Kasumi-1 (cell line): ENCODE results near the gene ADGRG1.

Experiments used
- DNase-seq, 2 experiments: peaks; one replicate each; lab custom pipeline; 2025; lab: John Stamatoyannopoulos, UW

The ADGRG1 gene

DNA sequence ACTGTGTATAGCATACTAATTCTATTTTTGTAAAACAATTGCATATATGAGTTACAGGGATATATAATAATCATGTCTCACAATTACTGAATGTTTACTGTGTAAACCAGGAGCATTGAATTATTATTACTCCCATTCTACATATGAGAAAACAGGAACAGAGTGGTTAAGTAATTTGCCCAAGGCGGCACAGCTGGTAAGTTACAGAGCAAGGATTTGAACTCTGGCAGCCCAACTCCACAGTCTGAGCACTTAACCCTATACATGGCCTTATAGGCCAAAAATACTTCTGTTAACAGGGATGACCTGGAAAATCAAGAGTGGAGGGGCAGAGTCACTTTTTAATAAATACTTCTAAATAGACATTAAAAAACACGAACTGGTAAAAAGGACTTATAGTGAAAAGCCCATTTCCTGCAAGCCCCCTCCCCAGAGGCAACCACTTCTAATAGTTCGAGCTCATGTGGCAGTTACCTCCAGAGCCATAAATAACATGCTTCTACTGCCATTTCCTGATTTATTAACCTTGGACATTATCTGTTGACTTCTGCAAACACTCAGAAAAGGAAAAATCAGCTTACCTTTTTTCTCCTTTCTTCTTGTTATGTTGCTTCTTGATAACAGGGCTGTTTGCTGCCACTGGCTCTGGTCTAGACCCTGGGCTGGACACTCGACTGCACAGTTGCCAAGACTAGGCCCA is 22.1 kb upstream of the ADGRG1 start:
- DNase-seq, result no peak

GRCh38 chr16:57606847-57607501 is 21.5 kb upstream of the ADGRG1 start:
- DNase-seq, result no peak

- DNase-seq, result no peak
Observed at GRCh38 chr16:57607676-57608461, 20.6 kb upstream of the ADGRG1 start.

DNA sequence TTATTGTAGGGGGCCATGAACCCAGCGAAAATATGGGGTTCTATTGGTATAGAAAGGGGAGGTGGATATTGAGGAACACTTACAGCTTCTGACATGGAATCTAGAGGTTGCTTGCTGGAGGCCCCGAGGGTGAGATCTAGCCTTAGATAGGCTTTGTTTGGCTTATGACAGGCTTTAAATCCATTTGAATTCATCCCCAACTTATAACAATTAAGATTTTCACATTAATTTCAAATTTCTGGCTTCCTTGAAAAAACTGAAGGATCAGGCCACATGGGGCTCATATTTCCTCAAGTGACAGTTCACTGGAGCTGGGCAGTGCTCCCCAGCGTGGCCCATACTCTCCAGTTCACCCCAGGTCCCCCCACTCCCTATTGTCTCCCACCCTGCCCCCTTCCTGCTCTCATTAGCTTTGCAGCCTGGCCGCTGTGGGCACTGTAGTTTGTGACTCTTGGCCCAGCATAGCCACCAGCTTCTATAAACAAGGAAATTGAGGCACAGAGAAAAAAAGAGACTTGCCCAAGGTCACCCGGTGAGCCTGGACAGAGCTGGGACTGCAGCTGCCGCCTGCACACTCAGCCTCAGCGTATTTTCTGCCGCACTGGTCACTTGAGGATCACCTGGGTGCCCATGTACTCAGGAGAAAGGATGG is 19.8 kb upstream of the ADGRG1 start:
- DNase-seq, result no peak

DNA sequence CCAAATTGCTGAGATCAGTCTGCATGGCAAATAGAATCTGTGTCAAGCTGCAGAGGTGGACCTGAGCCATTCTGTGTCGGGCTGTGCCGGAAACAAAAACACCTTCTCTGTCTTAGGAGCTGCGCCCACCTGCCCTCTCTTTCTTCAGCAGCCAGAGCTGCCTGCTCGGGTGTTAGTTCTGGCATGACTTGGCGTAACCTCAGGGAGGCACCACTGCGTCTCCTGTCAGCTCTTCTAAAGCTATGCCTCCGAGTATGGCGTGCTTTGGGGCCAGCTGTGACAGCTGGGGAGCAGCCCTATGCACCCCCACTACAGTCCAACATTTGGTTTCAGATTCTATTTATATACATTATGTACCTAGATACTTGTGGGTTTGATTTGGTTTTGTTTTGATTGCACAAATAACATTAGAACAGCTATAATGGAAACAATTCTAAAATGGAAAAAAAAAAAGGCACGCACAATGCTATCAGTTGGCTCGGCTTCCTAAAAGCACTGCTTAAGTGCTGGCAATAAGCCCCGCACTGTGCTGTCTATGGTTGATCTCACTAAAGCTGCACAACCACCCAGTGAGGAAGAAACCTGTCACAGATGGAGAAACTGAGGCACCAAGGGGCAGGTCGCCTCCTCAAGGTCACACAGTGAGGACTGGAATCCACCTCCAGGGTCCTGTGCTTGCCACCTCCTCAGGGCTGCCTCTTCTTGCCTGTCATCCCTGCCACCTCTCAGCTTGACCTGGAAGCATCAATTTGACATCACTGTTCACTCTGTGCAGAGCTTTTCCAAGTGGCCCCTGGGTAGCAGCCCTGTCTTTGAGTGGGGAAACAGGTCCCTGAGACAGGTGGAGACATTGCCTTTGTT is 18.7 kb upstream of the ADGRG1 start:
- no peak for DNase-seq

GRCh38 chr16:57610611-57611010 is 17.8 kb upstream of the ADGRG1 start:
- DNase-seq, result no peak

DNA sequence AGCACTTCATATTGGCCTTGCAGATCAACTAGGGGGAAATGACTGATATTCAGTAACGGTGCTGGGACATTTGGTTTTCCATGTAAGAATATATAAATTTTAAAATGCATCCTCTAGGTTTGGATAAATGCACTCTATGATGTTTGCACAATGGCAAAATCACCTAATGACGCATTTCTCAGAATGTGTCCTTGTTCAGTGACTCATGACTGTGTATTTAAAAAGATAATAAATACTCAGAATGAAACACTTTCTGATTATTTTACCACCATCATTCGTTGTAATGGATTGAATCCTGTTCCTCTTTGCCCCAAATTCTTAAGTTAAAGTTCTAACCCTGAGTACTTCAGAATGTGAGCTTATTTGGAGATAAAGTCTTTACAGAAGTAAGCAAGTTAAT is 17.2 kb upstream of the ADGRG1 start:
- no peak for DNase-seq

GRCh38 chr16:57611706-57612105 is 16.7 kb upstream of the ADGRG1 start:
- no peak for DNase-seq

DNA sequence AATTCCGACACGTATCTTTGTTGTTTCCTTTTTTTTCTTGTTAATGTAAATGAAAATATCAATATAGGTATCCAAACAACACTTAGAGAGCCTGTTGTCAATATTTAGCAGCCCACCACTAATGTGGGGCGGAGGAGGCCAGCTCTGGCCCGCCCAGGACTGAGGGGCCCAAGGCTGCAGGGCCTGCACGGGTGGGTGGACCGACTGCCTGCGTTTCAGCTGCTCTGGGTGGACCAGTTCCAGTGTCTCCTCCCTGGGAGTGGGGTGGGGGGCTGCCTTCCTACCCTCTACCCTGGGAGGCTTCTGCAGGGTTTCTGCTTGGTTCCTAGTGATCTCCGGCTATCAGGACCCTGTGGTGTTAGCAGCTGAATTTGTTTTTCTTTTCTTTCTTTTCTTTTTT is 15.9 kb upstream of the ADGRG1 start:
- no peak for DNase-seq

DNA sequence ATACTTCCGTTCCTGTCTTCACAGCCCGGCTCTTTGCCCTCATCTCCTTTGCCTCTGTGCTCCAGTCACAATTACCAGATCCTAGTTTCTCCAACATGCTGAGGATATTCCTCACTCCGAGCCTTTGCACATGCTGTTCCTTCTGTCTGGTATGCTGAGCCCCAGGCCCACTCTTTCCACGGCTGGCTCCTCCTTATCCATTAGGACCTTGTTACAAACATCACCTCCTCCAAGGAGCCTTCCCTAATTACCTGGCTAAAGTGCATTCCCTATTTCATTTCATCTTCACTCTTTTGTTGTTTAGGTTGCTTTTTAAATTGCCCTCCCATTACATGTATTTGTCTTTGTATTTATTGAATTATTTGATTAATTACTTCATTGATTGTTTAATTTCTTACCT is 14.9 kb upstream of the ADGRG1 start:
- DNase-seq, result no peak

DNA sequence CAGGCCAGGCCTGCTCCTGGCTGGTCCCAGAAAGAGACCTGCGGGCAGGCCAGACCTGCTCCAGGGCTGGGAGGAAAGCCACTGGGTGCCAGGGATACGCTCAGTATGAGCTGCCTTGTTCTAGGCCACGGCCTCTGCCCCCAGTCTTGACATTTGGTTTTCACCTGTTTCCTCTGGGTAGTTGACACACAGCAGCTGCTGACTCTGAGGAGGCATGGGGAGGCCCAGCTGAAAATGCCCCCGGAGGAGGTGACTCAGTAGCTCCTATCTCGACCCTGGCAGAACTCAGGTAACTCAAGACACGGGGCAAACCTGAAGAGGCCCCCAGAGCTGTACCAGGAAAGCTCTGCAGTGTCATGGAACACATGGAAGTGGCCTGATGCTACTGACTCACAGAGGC is 13.9 kb upstream of the ADGRG1 start:
- no peak for DNase-seq

GRCh38 chr16:57614944-57615343 is 13.5 kb upstream of the ADGRG1 start:
- DNase-seq, result no peak

- DNase-seq, result no peak
Observed at GRCh38 chr16:57615813-57616212, 12.6 kb upstream of the ADGRG1 start.

DNA sequence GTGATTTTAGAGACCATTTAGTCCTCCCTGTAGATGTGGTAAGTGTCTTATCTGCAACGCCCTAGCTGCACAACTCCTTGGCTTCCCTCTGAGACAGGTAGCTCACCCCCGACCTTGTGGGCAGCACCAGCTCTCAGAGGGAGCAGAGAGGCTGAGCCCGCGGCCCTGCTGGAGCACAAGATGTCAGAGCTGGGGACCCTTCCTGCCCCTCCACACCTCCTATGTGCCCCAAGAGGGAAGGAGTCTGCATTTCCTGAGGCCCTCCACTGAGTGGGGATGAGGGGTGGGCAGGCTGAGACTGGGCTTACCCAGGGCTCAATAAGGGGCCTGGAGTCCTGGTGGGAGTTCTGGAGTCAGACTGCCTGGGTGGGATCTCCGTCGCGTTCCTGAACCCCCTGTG is 12.2 kb upstream of the ADGRG1 start:
- DNase-seq, result no peak

- DNase-seq, result no peak
Observed at GRCh38 chr16:57616876-57617275, 11.6 kb upstream of the ADGRG1 start.

DNA sequence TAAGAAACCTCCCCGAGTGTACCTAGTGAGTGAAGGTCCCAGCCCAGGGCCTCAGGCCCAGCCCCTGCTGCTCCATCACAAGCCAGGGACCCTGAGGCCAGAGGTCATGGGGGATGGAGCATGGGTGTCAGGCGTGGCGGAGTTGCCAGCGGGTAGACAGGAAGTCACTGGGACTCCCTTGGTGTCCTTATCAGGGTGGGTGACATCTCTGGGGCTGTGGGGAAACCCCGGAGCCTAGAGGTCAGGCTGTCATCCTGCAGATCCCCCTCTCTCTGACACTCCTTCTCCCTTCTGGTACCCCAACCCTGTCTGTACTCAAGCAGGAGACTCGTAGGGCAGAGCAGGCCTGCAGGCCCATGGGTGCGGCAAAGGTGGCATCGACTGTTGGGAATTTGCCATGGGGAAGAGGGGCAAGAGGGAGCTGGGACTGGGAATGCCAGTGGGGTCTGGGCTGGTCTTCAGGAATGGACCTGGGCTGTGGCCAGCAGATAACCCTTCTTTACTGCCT is 10.8 kb upstream of the ADGRG1 start:
- DNase-seq, result no peak

DNA sequence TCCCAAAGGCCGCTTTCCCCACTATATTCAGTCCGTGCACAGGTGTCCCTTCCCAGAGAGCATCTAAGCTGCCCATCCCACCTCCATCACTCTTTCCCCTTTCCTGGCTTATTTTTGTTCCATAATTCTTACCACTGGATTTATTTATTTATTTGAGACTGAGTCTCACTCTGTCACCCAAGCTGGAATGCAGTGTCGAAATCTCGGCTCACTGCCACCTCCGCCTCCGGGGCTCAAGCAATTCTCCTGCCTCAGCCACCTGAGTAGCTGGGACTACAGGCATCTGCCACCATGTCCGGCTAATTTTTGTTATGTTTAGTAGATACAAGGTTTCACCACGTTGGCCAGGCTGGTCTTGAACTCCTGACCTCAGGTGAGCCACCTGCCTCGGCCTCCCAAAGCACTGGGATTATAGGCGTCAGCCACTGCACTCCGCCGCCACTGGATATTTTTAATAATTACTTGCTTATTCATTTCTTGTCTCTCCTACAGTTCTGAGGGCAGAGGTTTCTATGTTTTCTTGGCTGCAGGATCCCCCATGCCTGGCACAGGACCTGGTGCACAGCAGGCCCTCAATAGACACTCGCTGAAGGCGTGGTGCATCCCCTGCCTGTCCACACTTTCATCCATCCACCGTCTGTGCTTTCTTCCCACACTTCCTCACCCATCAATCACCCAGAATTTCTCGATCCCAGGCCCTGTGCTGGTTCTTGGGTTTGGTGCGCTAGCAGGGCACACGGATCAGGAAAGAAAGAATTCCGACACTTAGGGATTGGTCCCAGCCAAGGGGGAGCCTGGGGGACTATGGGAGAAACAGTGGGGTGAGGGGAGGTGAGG is 9.9 kb upstream of the ADGRG1 start:
- no peak for DNase-seq

DNA sequence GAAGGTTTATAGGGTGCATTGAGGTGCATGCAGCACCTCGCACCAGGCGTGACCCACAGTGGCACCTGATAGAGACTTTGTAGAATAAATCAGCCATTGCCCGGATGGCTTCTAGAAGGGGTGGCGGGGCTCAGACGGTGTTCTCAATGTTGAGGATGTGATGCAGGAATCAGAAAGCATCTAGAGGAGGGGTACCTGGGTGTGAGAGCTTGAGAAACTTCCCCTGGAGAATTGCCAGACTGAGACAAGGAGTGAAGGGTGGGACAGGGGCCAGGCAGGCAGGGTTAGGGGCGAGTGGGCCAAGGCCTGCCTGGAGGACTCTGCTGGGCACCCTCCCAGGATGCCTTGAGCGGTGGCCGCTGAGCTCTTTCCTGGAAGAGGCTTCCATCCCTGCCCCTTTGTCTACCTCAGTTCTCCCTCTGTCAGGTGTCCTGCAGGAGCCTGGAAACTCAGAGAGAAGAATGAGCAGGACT is 9.3 kb upstream of the ADGRG1 start:
- DNase-seq, result no peak

DNA sequence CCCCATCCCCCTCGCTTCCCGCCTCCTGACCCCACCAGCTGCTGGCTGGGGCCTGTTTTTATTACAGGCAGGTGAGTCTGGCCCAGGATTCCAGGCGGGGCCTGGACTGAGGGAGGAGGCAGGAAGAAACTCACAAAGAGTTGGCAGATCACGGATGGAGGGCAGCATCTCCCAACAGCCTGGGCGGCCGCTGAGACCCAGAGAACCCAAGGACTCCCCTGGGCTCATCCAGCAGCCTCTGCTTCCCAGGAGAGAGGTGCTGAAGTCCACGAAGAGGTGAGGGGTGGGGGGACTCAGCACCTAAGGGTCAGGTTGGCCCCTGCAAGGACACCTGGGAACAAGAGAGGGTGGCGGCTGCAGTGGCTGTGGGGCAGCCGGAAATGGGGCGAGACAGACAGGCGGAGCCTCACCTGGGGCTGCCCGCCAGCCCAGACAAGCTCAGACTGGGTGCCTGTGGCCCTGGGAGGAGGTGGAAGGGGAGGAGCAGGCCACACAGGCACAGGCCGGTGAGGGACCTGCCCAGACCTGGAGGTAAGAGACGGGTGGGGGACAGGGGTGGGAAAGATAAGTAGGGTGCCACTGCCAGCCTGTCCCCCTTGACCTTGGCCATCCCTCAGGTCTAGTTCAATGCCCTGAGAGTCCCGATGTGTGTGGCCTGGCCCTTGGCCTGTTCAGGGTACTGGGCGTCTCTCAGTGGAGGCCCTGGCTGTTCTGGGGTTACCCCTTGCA is 8.7 kb upstream of the ADGRG1 start:
- no peak for DNase-seq
